ENCODE measurements around the gene RXRA. TPM values are rescaled to one million over a fixed set of nuclear protein-coding genes. Genes with fewer than 3 reads are reported as not detected.
A peak's percentile ranks its signal among the peaks of the same experiment; 100 is the strongest.

The RXRA gene
- total and polyA plus RNA-seq, 7 donors: 37.7 to 192 (median 139) TPM

- H3K36me3 ChIP-seq (ENCODE audit: insufficient read depth in 1 of 2, low read depth in 1 of 2): no peaks in the 10 kb centered on the region
- 2 to 7% (median 3%) methylated on average over 56 to 63 of the region's 63 CpGs for WGBS, 3 donors
- peak; percentile 9 to 26 (median 14) for ATAC-seq
- intact Hi-C loops (cut with DNase I): loop anchor here in 1 of 2 donors (5.0 kb wide), 1 partner anchor 153 kb away; no protein-coding TSS in a partner anchor
- H3K9me3 ChIP-seq: no peaks in the 10 kb centered on the region
- H3K27ac ChIP-seq: peak overlapping the region; percentile 98
- peak; percentile 65 to 79 for DNase-seq
- H3K27me3 ChIP-seq (ENCODE audit: insufficient read depth in 3 of 3, low read length in 2 of 3): no peaks in the 10 kb centered on the region
- TF ChIP-seq CTCF (IDR thresholded peaks at IDR 0.05): no peak
- peaks cover 31% of the 10 kb centered on the region for H3K4me1 ChIP-seq
- H3K4me3 ChIP-seq: peak overlapping the region; percentile 78
Measured at GRCh38 chr9:134325096-134325812, 1.0 kb upstream of the RXRA start.

GRCh38 chr9:134326724-134327601 lies 708 bp downstream of the RXRA start:
- ATAC-seq (no peak), DNase-seq (peak; percentile 32 to 66)
- 0 to 1% (median 1%) methylated on average over 24 to 81 of the region's 83 CpGs for WGBS, 3 donors
- H3K27me3 ChIP-seq (ENCODE audit: insufficient read depth in 3 of 3, low read length in 2 of 3): no peaks in the 10 kb centered on the region
- H3K9me3 ChIP-seq: no peaks in the 10 kb centered on the region
- H3K4me3 ChIP-seq: peak overlapping the region; percentile 92
- peak overlapping the region; percentile 97 for H3K27ac ChIP-seq
- no peaks in the 10 kb centered on the region for H3K36me3 ChIP-seq (ENCODE audit: insufficient read depth in 1 of 2, low read depth in 1 of 2)
- intact Hi-C loops (cut with DNase I): loop anchor here (2.0 to 5.0 kb wide), 2 partner anchors 80 to 155 kb away; no protein-coding TSS in a partner anchor
- no peak for TF ChIP-seq CTCF (IDR thresholded peaks at IDR 0.05)
- H3K4me1 ChIP-seq: peaks cover 48% of the 10 kb centered on the region

GRCh38 chr9:134327671-134328231 lies 1.5 kb downstream of the RXRA start:
- peak overlapping the region; percentile 97 for H3K27ac ChIP-seq
- WGBS, 3 donors: 20 to 30% (median 23%) methylated on average over 10 of the region's 10 CpGs

More at GRCh38 chr9:134327671-134328231, 1.5 kb downstream of the RXRA start:
- DNase-seq (peak; percentile 17 to 46), ATAC-seq (no peak)
- Histone ChIP-seq H3K9me3 (no peaks in the 10 kb centered on the region), H3K27me3 (ENCODE audit: insufficient read depth in 3 of 3, low read length in 2 of 3) (no peaks in the 10 kb centered on the region), H3K4me3 (peak overlapping the region; percentile 92), H3K36me3 (ENCODE audit: insufficient read depth in 1 of 2, low read depth in 1 of 2) (no peaks in the 10 kb centered on the region), H3K4me1 (peaks cover 54% of the 10 kb centered on the region)
- intact Hi-C loops (cut with DNase I): loop anchor here (2.0 to 5.0 kb wide), 5 partner anchors 49 to 157 kb away; no protein-coding TSS in a partner anchor
- TF ChIP-seq CTCF (IDR thresholded peaks at IDR 0.05): no peak

Measured in psoas muscle (tissue), 8 donors.